ENCODE measurements around the gene ZFPM1.

DNA sequence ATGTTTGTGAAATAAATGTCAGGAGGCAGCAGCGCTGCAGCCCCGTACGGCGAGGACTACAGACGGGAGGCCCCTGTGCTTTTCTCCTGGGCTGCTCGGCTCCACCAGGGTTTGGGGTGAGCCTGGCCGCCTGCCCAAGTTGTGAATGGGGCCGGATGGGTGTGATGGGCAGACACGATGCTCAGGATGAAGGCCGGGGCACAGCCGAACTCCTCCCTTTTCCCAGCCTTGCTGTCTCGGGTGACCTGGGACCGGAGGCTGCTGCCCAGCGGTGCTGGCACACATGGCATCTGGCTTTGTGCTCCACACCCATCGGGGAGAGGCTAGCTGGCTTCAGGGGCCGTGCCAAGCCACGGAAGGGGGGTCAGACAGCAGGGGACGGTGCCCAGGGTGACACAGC is 34.2 kb upstream of the ZFPM1 start:
- TF ChIP-seq POLR2AphosphoS5 (IDR thresholded peaks at IDR 0.05) (no peak), POLR2A (IDR thresholded peaks at IDR 0.05) (no peak)
- TF ChIP-seq, protein P1, sequence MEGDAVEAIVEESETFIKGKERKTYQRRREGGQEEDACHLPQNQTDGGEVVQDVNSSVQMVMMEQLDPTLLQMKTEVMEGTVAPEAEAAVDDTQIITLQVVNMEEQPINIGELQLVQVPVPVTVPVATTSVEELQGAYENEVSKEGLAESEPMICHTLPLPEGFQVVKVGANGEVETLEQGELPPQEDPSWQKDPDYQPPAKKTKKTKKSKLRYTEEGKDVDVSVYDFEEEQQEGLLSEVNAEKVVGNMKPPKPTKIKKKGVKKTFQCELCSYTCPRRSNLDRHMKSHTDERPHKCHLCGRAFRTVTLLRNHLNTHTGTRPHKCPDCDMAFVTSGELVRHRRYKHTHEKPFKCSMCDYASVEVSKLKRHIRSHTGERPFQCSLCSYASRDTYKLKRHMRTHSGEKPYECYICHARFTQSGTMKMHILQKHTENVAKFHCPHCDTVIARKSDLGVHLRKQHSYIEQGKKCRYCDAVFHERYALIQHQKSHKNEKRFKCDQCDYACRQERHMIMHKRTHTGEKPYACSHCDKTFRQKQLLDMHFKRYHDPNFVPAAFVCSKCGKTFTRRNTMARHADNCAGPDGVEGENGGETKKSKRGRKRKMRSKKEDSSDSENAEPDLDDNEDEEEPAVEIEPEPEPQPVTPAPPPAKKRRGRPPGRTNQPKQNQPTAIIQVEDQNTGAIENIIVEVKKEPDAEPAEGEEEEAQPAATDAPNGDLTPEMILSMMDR (IDR thresholded peaks at IDR 0.05): no peak
